SK-N-SH (cell line): ENCODE measurements around the gene G3BP1.

Experiments used
- CHD2 ChIP-seq: fragments of 150-350 bp; IDR thresholded peaks from 2 replicates; pipeline ENCODE4 v1.6.1; 2018; ENCODE audit warnings: low read length; ENCODE audit not compliant: partially characterized antibody
- CTCF ChIP-seq: fragments of 200-600 bp; sonication (generic); IDR thresholded peaks from 2 replicates; pipeline ENCODE4 v1.6.1; 2017; ENCODE audit warnings: antibody characterized with exemption, mild to moderate bottlenecking, moderate library complexity
- EP300 ChIP-seq, 2 experiments: IDR thresholded peaks; 2 replicates each; pipeline versions ENCODE4 v1.4.0 to v1.6.1; 2012; ENCODE audit warnings: borderline replicate concordance in 1 of 2, low read depth in 1 of 2, low read length in 1 of 2
- FOXM1 ChIP-seq: IDR thresholded peaks from 2 replicates; pipeline ENCODE4 v1.4.0; 2012; ENCODE audit warnings: low read depth, mild to moderate bottlenecking
- NRF1 ChIP-seq: IDR thresholded peaks from 2 replicates; pipeline ENCODE4 v1.6.1; 2012; ENCODE audit warnings: low read depth, mild to moderate bottlenecking, low read length
- PBX3 ChIP-seq: IDR thresholded peaks from 2 replicates; pipeline ENCODE4; 2012
- RFX5 ChIP-seq: IDR thresholded peaks from 2 replicates; pipeline ENCODE4 v1.6.1; 2012; ENCODE audit warnings: mild to moderate bottlenecking, improper control_type of control experiment, low read length
- SIN3A ChIP-seq: IDR thresholded peaks from 2 replicates; pipeline ENCODE4 v1.6.1; 2012; ENCODE audit warnings: low read depth, mild to moderate bottlenecking, low read length, moderate library complexity, borderline replicate concordance
- TF ChIP-seq, protein P1 (sequence below): IDR thresholded peaks from 2 replicates; pipeline ENCODE4 v1.4.0; 2012; ENCODE audit warnings: low read depth
- TF ChIP-seq, protein P2 (sequence below): IDR thresholded peaks from 2 replicates; pipeline ENCODE4 v1.6.1; 2012; ENCODE audit warnings: mild to moderate bottlenecking, low read depth, low read length, moderate library complexity

- TF ChIP-seq CTCF, result no peak
- no peak for TF ChIP-seq EP300 (IDR thresholded peaks at IDR 0.05; ENCODE audit: borderline replicate concordance in 1 of 2, low read depth in 1 of 2, low read length in 1 of 2)
- TF ChIP-seq RFX5, result no peak
- TF ChIP-seq, protein P1, sequence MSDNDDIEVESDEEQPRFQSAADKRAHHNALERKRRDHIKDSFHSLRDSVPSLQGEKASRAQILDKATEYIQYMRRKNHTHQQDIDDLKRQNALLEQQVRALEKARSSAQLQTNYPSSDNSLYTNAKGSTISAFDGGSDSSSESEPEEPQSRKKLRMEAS, result no peak
- TF ChIP-seq PBX3, result no peak
- TF ChIP-seq, protein P2, sequence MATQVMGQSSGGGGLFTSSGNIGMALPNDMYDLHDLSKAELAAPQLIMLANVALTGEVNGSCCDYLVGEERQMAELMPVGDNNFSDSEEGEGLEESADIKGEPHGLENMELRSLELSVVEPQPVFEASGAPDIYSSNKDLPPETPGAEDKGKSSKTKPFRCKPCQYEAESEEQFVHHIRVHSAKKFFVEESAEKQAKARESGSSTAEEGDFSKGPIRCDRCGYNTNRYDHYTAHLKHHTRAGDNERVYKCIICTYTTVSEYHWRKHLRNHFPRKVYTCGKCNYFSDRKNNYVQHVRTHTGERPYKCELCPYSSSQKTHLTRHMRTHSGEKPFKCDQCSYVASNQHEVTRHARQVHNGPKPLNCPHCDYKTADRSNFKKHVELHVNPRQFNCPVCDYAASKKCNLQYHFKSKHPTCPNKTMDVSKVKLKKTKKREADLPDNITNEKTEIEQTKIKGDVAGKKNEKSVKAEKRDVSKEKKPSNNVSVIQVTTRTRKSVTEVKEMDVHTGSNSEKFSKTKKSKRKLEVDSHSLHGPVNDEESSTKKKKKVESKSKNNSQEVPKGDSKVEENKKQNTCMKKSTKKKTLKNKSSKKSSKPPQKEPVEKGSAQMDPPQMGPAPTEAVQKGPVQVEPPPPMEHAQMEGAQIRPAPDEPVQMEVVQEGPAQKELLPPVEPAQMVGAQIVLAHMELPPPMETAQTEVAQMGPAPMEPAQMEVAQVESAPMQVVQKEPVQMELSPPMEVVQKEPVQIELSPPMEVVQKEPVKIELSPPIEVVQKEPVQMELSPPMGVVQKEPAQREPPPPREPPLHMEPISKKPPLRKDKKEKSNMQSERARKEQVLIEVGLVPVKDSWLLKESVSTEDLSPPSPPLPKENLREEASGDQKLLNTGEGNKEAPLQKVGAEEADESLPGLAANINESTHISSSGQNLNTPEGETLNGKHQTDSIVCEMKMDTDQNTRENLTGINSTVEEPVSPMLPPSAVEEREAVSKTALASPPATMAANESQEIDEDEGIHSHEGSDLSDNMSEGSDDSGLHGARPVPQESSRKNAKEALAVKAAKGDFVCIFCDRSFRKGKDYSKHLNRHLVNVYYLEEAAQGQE, result no peak
- TF ChIP-seq CHD2, result no peak
- TF ChIP-seq SIN3A, result no peak
- TF ChIP-seq FOXM1, result no peak
- no peak for TF ChIP-seq NRF1
These were observed 48.5 kb downstream of the G3BP1 start for GRCh38 chr5:151820271-151820670.
